Liver (tissue), 3 donors: ENCODE data around the gene AFDN.

ENCODE experiments used
- CTCF ChIP-seq: fragments of 150-350 bp; IDR thresholded peaks from 2 replicates; pipeline ENCODE4 v1.5.1; 2017; ENCODE audit warnings: improper control_type of control experiment, low read depth, low read length; ENCODE audit not compliant: missing input control
- HNF4A ChIP-seq, 2 donors: conservative IDR thresholded peaks; 2 replicates each; pipeline ENCODE4 v1.6.1; 2016; ENCODE audit warnings: antibody characterized with exemption in 2 of 2, mild to moderate bottlenecking in 2 of 2
- NR2F2 ChIP-seq: IDR thresholded peaks from 2 replicates; pipeline ENCODE4 v1.6.1; 2016; ENCODE audit warnings: antibody characterized with exemption
- RAD21 ChIP-seq, 2 donors: IDR thresholded peaks; 2 replicates each; pipeline ENCODE4 v1.6.1; 2016; ENCODE audit warnings: antibody characterized with exemption in 2 of 2, mild to moderate bottlenecking in 2 of 2
- REST ChIP-seq: IDR thresholded peaks from 2 replicates; pipeline ENCODE4 v1.6.1; 2016; ENCODE audit warnings: antibody characterized with exemption, mild to moderate bottlenecking
- SP1 ChIP-seq: IDR thresholded peaks from 2 replicates; pipeline ENCODE4 v1.6.1; 2018; ENCODE audit warnings: antibody characterized with exemption, mild to moderate bottlenecking
- YY1 ChIP-seq: IDR thresholded peaks from 2 replicates; pipeline ENCODE4 v1.6.1; 2016; ENCODE audit warnings: antibody characterized with exemption, mild to moderate bottlenecking
- TF ChIP-seq, protein P1 (sequence below): IDR thresholded peaks from 2 replicates; pipeline ENCODE4 v1.6.1; 2016; ENCODE audit warnings: antibody characterized with exemption
- TF ChIP-seq, protein P2 (sequence below): IDR thresholded peaks from 2 replicates; pipeline ENCODE4 v1.6.1; 2016; ENCODE audit warnings: antibody characterized with exemption
- donor health status: healthy.
- donor health status: healthy.

- no peak for TF ChIP-seq CTCF
- no peak for TF ChIP-seq YY1
- no peak for TF ChIP-seq HNF4A (conservative IDR thresholded peaks at IDR 0.05)
- TF ChIP-seq REST, result no peak
- TF ChIP-seq RAD21 (IDR thresholded peaks at IDR 0.05), result no peak
- TF ChIP-seq SP1, result no peak
- no peak for TF ChIP-seq NR2F2
- TF ChIP-seq, protein P1, sequence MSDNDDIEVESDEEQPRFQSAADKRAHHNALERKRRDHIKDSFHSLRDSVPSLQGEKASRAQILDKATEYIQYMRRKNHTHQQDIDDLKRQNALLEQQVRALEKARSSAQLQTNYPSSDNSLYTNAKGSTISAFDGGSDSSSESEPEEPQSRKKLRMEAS, result no peak
- TF ChIP-seq, protein P2, sequence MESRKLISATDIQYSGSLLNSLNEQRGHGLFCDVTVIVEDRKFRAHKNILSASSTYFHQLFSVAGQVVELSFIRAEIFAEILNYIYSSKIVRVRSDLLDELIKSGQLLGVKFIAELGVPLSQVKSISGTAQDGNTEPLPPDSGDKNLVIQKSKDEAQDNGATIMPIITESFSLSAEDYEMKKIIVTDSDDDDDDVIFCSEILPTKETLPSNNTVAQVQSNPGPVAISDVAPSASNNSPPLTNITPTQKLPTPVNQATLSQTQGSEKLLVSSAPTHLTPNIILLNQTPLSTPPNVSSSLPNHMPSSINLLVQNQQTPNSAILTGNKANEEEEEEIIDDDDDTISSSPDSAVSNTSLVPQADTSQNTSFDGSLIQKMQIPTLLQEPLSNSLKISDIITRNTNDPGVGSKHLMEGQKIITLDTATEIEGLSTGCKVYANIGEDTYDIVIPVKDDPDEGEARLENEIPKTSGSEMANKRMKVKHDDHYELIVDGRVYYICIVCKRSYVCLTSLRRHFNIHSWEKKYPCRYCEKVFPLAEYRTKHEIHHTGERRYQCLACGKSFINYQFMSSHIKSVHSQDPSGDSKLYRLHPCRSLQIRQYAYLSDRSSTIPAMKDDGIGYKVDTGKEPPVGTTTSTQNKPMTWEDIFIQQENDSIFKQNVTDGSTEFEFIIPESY, result no peak
Observed at GRCh38 chr6:167936051-167936450, 109.3 kb downstream of the AFDN start.
